Limb (tissue), 2 donors: ENCODE results near the gene OR2D2.
A peak's percentile ranks its signal among the peaks of the same experiment; 100 is the strongest.
"Not testable (repeated sequence)": the region's sequence is repeated elsewhere in the genome, so short reads cannot be mapped to it uniquely, and the experiment has no call there.

Experiments used
- DNase-seq, 2 donors: peaks; one replicate each; pipeline ENCODE4 v3.0.0-alpha.2; 2016; ENCODE audit errors: extremely low spot score in 2 of 2

The OR2D2 gene, protein sequence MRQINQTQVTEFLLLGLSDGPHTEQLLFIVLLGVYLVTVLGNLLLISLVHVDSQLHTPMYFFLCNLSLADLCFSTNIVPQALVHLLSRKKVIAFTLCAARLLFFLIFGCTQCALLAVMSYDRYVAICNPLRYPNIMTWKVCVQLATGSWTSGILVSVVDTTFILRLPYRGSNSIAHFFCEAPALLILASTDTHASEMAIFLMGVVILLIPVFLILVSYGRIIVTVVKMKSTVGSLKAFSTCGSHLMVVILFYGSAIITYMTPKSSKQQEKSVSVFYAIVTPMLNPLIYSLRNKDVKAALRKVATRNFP

GRCh38 chr11:6892400-6892799 is at the start of gene OR2D2:
OR2D2 (minus strand) TSS chr11:6892500; CDS start chr11:6892500, 0 bp downstream.
- no peak for DNase-seq

DNA sequence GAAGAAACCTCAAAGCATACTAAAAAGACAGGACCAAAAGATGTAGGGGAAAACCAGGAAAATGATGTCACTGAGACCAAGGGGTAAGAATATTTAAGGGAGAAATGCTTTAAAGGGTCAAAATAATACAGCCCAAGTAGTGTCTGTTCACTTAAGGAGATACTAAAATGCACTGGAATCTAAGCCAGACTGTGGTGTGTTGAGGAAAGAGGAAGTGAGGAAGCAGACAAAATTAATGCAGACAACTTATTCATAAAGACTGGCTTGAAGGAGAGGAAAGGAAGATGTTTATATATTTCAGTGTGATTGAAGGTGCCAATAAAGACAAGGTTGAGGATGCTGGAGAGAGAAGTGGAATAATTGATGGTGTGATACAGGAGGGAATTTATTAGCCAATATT is 49.7 kb upstream of the OR2D2 start:
- no peak for DNase-seq

DNA sequence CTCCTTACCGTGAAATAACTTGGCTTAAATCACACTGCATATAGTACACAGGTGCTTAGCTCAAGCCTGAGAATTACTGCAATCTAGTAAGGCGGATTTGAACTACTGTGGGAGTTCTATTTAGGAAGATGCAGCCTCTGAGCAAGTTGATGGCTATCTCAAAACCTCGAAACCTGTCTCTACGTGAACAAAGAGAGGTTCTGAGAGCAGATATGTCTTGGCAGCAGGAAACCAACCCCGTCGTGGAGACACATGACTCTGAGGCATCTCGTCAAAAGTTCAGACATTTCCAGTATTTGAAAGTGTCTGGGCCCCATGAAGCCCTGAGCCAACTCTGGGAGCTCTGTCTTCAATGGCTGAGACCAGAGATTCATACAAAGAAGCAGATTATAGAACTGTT is 39.8 kb upstream of the OR2D2 start:
- DNase-seq = no peak

DNA sequence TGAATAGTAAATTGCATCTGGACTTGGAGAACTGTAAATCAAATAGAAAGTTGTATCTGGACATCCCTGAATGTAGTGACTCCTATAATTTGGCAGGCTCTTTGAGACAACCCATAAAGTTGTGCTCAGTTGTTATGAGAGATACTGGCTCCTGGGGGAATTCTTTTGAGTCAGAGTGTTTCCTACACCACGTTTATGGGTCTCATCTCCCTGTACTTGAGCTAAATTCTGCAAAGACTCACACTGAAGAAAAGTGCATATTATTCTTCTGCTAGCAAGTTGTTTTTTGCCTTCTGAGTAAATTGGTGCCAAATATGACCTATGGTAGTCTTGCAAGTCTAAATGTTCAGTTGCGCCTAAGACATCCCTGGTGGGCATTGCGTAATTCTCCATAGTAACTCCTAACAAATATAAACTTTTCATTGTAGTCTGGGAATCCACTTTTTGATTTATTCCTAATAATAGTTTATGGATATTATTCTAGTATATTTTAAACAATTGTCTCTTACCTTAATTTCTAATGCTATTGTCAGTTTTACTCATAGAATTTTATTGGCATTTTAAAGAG is 38.9 kb upstream of the OR2D2 start:
- no peak for DNase-seq

- no peak for DNase-seq
Measured at GRCh38 chr11:6928916-6929315, 36.6 kb upstream of the OR2D2 start.

GRCh38 chr11:6927030-6927617 is 34.8 kb upstream of the OR2D2 start:
- DNase-seq = no peak

- DNase-seq = peak; percentile 73 to 85
Measured at GRCh38 chr11:6926208-6927029, 34.1 kb upstream of the OR2D2 start, which contains the start of gene ZNF215. ZNF215 (plus strand) TSS chr11:6926426; CDS start chr11:6932273, 5,847 bp downstream.

DNA sequence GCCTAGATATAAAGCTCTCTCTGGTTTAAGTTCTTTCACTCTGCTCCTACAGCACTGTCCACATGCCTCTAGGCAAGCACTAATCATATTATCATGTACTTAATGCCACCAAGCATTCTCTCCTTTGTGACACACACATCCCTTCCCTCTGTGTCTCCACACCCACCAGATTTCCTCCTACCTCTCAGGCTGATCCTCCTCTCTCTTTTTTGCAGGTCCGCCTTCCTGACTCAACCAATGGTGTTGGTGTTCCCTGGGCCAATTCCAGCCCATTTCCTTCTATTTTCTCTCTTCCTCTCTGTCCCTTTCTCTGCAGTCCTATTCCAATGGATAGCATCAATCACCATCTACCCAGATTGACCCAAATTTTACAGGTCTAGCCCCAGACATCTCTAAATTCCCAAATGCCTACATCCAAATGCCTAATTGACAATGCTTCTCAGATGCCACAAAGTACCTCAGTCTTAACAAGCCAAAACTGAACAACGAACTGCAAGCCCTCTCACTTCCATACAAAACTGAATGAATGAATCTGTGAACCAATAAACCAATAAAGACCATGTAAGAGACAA is 33.4 kb upstream of the OR2D2 start:
- DNase-seq = no peak

- no peak for DNase-seq
Measured at GRCh38 chr11:6925007-6925577, 32.8 kb upstream of the OR2D2 start.

- no peak for DNase-seq
Measured at GRCh38 chr11:6920702-6921101, 28.4 kb upstream of the OR2D2 start, which contains the start of gene OR2D3. OR2D3 (plus strand) TSS chr11:6921002; CDS start chr11:6921002, 0 bp downstream.

GRCh38 chr11:6919698-6920097 is 27.4 kb upstream of the OR2D2 start:
- no peak for DNase-seq

DNA sequence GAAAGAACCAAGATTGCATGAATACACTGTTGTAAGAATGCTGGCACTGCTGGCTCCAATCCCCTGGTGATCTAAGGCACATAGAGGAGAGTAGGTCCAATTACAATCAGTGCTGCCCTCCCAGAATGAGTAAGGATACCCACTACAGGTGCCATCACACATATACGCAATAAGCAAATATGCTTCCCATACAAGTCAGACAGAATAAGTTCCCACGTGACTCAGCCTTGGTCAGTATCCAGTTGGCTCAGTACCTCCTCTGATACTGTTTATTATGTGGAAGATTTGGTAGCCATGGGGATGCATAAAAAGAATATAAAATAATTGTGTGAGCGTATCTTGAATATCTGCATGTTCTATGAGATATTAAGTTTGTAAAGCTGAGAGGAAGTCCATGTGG is 19.6 kb upstream of the OR2D2 start:
- DNase-seq = no peak

DNA sequence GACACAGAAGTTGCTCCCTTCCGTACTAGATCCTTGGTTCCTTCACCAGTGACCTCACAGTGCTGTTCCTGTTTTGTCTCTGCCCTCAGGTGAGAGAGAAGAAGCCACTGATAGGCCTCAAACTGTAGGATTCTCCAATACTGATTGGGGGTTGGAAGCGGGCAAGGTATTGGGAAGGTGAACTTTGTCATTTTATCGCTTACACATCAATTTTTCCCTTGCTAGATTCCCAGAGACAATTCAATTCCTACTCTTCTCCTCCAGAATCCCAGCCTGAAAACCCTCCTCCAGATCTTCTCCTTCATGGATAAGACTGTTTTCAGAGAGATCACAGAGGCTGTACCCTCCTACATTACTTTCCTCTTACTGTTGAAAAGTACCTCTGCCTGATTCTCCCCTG is 19.1 kb upstream of the OR2D2 start:
- DNase-seq = no peak

DNA sequence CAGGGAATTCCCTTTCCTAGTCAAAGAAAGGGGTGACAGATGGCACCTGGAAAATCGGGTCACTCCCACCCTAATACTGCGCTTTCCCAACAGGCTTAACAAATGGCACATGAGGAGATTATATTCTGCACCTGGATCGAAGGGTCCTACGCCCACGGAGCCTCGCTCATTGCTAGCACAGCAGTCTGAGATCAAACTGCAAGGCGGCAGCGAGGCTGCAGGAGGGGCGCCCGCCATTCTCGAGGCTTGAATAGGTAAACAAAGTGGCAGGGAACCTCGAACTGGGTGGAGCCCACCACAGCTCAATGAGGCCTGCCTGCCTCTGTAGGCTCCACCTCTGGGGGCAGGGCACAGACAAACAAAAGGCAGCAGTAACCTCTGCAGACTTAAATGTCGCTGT is 12.5 kb upstream of the OR2D2 start:
- DNase-seq = not testable (repeated sequence)

- no peak for DNase-seq
Measured at GRCh38 chr11:6900327-6900999, 8.2 kb upstream of the OR2D2 start.

DNA sequence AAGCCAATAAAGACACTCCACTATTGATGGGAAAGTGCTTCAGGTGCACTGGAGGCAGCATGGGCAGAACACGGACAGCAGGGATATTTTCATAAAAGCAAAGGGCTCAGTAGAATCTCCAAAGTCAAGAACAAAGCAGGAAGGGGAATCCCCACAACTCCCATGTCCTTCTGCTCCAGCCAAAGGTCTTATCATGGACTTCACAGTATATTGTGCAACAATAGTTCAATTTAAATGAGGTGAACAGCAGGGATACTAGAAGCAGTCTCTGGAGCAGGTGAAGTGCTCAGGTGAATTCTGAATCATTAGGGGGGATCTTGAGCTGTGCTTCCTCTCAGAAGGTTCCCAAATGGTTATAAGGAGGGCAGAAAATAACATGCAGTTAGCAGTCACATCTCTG is 6.6 kb upstream of the OR2D2 start:
- no peak for DNase-seq

GRCh38 chr11:6895010-6895409 is 2.7 kb upstream of the OR2D2 start:
- DNase-seq = no peak

DNA sequence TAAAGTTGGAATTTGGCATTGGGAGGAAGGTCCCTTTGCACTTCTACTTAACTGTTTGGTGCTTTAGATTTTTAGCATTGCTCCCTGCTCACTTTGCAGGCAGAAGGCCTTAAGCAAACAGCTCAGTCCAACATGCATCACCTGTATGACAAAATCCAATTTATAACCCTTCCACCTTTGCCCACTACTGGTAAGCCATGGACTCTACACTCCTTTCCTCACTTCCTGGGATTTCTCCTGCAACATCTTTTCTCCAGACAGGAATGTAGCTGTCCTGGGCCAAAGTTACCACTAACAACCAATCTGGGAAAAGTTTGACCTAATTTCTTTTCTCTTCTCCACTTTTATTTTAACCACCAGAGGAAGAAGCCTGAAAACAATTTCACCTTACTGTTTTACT is 1.8 kb upstream of the OR2D2 start:
- DNase-seq = no peak

DNA sequence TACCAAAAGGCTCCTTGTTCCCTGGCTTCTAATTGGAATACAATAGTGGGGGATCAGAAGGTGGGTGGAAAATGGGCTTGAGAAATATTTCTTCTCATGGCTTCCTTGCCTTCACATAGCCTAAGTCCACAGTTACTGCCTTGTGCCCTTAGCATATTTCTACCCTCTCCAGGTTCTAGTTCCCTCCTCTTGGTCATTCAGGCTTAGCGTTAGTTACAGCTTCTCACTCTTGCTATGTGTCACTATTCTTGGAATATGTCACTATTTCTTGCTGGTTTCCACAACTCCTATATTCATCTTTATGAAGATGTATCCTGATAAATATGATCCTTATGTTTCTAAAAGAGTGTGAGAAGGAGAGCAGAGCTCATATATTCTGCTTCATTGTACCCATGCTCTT is 2.5 kb downstream of the OR2D2 start:
- no peak for DNase-seq

DNA sequence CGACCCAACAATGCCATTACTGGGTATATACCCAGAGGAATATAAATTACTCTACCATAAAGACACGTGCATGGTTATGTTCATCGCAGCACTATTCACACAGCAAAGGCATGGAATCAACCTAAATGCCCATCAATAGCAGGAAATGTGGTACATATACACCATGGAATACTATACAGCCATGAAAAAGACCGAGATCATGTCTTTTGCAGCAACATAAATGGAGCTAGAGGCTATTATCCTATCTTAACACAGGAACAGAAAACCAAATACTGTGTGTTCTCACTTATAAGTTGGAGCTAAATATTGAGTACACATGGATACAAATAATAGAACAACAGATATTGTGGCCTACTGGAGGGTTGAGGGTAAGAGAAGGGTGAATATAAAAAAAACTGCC is 3.5 kb downstream of the OR2D2 start:
- DNase-seq = no peak

- not testable (repeated sequence) for DNase-seq
Measured at GRCh38 chr11:6887711-6888110, 4.6 kb downstream of the OR2D2 start.
